Pancreas (tissue), 10 donors: ENCODE measurements around the gene NR2E1. TPM values are rescaled to one million over a fixed set of nuclear protein-coding genes. Genes with fewer than 3 reads are reported as not detected.

ENCODE experiments used
- ATAC-seq, 4 donors: fragments of 200-7000 bp; cut with Tn5 transposase; one replicate each; pipeline versions ENCODE4 v1.8.0 to v1.9.1; 2020; ENCODE audit warnings: mild to moderate bottlenecking in 4 of 4, moderate library complexity in 4 of 4
- DNase-seq, 6 donors: peaks; one replicate each; pipeline ENCODE4 v3.0.0-alpha.2; 2020
- FAIRE-seq: peaks from 2 replicates; lab custom pipeline; 2012; peaks lifted over from hg19 to GRCh38; lab: Jason Lieb, UNC
- H3K27ac ChIP-seq, 4 donors: fragments of 200-600 bp; sonication (generic); 1 replicate in 3 of 4; 2 replicates in 1 of 4; pipeline versions ENCODE4 v1.5.0 to v1.8.0; 2020
- H3K27me3 ChIP-seq, 4 donors: fragments of 200-600 bp; one replicate each; pipeline ENCODE4 v1.8.0; 2021
- H3K36me3 ChIP-seq, 3 donors: fragments of 200-600 bp; sonication (generic) in 1 of 3; one replicate each; pipeline versions ENCODE4 v1.5.0 to v1.8.0; 2020 to 2021
- H3K4me1 ChIP-seq, 3 donors: fragments of 200-600 bp; one replicate each; pipeline ENCODE4 v1.8.0; 2021
- H3K4me3 ChIP-seq, 4 donors: fragments of 200-600 bp; sonication (generic) in 2 of 4; one replicate each; pipeline versions ENCODE4 v1.5.0 to v1.8.0; 2020 to 2021
- H3K9me3 ChIP-seq, 4 donors: fragments of 200-600 bp; one replicate each; pipeline ENCODE4 v1.8.0; 2021
- CTCF ChIP-seq, 4 donors: fragments of 200-600 bp; sonication (generic) in 3 of 4; IDR thresholded peaks; one replicate each; pipeline versions ENCODE4 v1.5.0 to v1.8.0; 2021; ENCODE audit warnings: antibody characterized with exemption in 4 of 4
- WGBS, 2 donors: extraction: QIAGEN DNeasy Blood & Tissue Kit; methylation state at CpG; one replicate each; pipeline ENCODE4 v1.1.7; 2013; 5-methylcytosine and 5-hydroxymethylcytosine counted together
- intact Hi-C, 3 donors: fragments of 100-400 bp; cut with DNase I; formaldehyde crosslinking; loops; one replicate each; pipeline versions ENCODE4 v1.11.1 to v1.14.2; 2022
- polyA plus RNA-seq, 2 donors: library from polyadenylated mRNA; stranded (reverse); fragments of 200-250 nt; gene quantifications; one replicate each; pipeline ENCODE4 v1.2.3, GENCODE V29; 2013
- total RNA-seq, 6 donors: library from RNA; stranded (reverse); fragmentation: NEBNext Ultra II Directional in 4 of 6; extraction: Animal tissue kit (Norgen Biotek cat#: 25700) in 4 of 6; gene quantifications; one replicate each; pipeline versions ENCODE4 v1.2.1 to v1.2.4, GENCODE V29; 2021 to 2023
- donor health status: healthy with polysubstance abuse.
- donor health status: DM: no; HTN: no; CAD: no; lungs with moderate emphysema.
- donor health status: DM: no; HTN: no; CAD: no.
- donor health status: control.
- donor health status: control.
- donor health status: Bipolar disorder and iron deficiency.
- donor health status: DM: yes; HTN: yes; CAD: no.
- donor health status: DM: no; HTN: no; CAD: no.
- donor health status: DM: no; HTN: no; CAD: no.
- donor health status: DM: yes; HTN: yes; CAD: no.

Gene NR2E1
- under 1 TPM in 2 of 6 donors, not detected in 4; 0.06 to 0.19 TPM for total RNA-seq
- polyA plus RNA-seq = under 1 TPM in 1 of 2 donors, not detected in 1; 0.02 TPM

GRCh38 chr6:108165714-108166663 lies at the start of gene NR2E1:
NR2E1 (plus strand) TSS chr6:108166022; CDS start chr6:108166766, 744 bp downstream.
- DNase-seq (peak in 2 of 6 donors; percentile 50 to 59), FAIRE-seq (no peak), ATAC-seq (peak in 2 of 4 donors; percentile 44 to 53)
- H3K36me3 ChIP-seq = no peaks in the 10 kb centered on the region
- no peak within 1 kb of the TSS for H3K27ac ChIP-seq
- intact Hi-C loops = no loop called here
- H3K4me1 ChIP-seq = peaks cover 0 to 14% (median 10%) of the 10 kb centered on the region in 3 donors
- peaks cover 4 to 78% (median 23%) of the 10 kb centered on the region in 4 donors for H3K27me3 ChIP-seq
- 3% methylated on average over 54 of the region's 54 CpGs for WGBS, 2 donors
- peak within 1 kb of the TSS in 3 of 4 donors; percentile 2 to 44 (median 4) for H3K4me3 ChIP-seq
- no peaks in the 10 kb centered on the region for H3K9me3 ChIP-seq
- TF ChIP-seq CTCF (IDR thresholded peaks at IDR 0.05) = no peak

- 23 to 25% methylated on average over 46 of the region's 46 CpGs for WGBS, 2 donors
- intact Hi-C loops = loop anchor here in 1 of 3 donors (10.0 kb wide), 1 partner anchor 378 kb away; no protein-coding TSS in a partner anchor
- ATAC-seq (no peak), DNase-seq (peak in 2 of 6 donors; percentile 29 to 73), FAIRE-seq (no peak)
- H3K27ac ChIP-seq = no peak overlapping the region
- H3K9me3 ChIP-seq = no peaks in the 10 kb centered on the region
- H3K4me3 ChIP-seq = peak overlapping the region in 1 of 4 donors; percentile 75
- no peak for TF ChIP-seq CTCF (IDR thresholded peaks at IDR 0.05)
- H3K36me3 ChIP-seq = no peaks in the 10 kb centered on the region
- H3K4me1 ChIP-seq = peaks cover 0 to 22% (median 0%) of the 10 kb centered on the region in 3 donors
- peaks cover 0 to 9% (median 4%) of the 10 kb centered on the region in 4 donors for H3K27me3 ChIP-seq
Measured at GRCh38 chr6:108116546-108117426, 49.0 kb upstream of the NR2E1 start.

GRCh38 chr6:108117427-108118358 lies 48.1 kb upstream of the NR2E1 start:
- Histone ChIP-seq H3K4me1 (peaks cover 0 to 22% (median 0%) of the 10 kb centered on the region in 3 donors), H3K27ac (no peak overlapping the region), H3K36me3 (no peaks in the 10 kb centered on the region), H3K4me3 (peak overlapping the region; percentile 40 to 75 (median 64)), H3K27me3 (peaks cover 0 to 9% (median 4%) of the 10 kb centered on the region in 4 donors), H3K9me3 (no peaks in the 10 kb centered on the region)
- ATAC-seq (peak; percentile 41 to 67 (median 60)), DNase-seq (peak in 4 of 6 donors; percentile 43 to 75 (median 58)), FAIRE-seq (no peak)
- no peak for TF ChIP-seq CTCF (IDR thresholded peaks at IDR 0.05)
- 1 to 2% methylated on average over 51 to 72 of the region's 72 CpGs for WGBS, 2 donors
- intact Hi-C loops = loop anchor here in 1 of 3 donors (10.0 kb wide), 1 partner anchor 377 kb away; no protein-coding TSS in a partner anchor

GRCh38 chr6:108118359-108118724 lies 47.5 kb upstream of the NR2E1 start:
- peak overlapping the region; percentile 40 to 75 (median 64) for H3K4me3 ChIP-seq
- FAIRE-seq (no peak), DNase-seq (no peak), ATAC-seq (peak in 2 of 4 donors; percentile 5 to 19)
- peaks cover 0 to 9% (median 4%) of the 10 kb centered on the region in 4 donors for H3K27me3 ChIP-seq
- H3K36me3 ChIP-seq = no peaks in the 10 kb centered on the region
- TF ChIP-seq CTCF (IDR thresholded peaks at IDR 0.05) = no peak
- H3K4me1 ChIP-seq = peaks cover 0 to 21% (median 0%) of the 10 kb centered on the region in 3 donors
- no peak overlapping the region for H3K27ac ChIP-seq
- H3K9me3 ChIP-seq = no peaks in the 10 kb centered on the region
- intact Hi-C loops = loop anchor here in 1 of 3 donors (10.0 kb wide), 1 partner anchor 376 kb away; no protein-coding TSS in a partner anchor
- WGBS, 2 donors = 0 to 3% methylated on average over 9 to 45 of the region's 45 CpGs
